GM12878 (cell line): ENCODE measurements around the gene PPP2R5B. TPM values are rescaled to one million over a fixed set of nuclear protein-coding genes. Genes with fewer than 3 reads are reported as not detected.

Experiments
- ATAC-seq: fragments of 200-7000 bp; cut with Tn5 transposase; 3 replicates; pipeline ENCODE4 v1.9.1; 2020; ENCODE audit warnings: mild to moderate bottlenecking, moderate library complexity
- BruUV-seq: library from RNA; stranded (reverse); fragments of 400-500 nt; replicated peaks from 2 replicates; lab custom pipeline; 2021; lab: Mats Ljungman, UMichigan
- CTCF ChIA-PET: fragments of 300-600 bp; sonication (Branson Sonifier 250); formaldehyde crosslinking; extraction: SDS; loops from one replicate; lab custom pipeline; 2021; ENCODE audit warnings: inconsistent platforms; lab: Yijun Ruan, JAX
- POLR2A ChIA-PET: fragments of 350-600 bp; formaldehyde crosslinking; extraction: SDS; loops from one replicate; lab custom pipeline; 2021; ENCODE audit warnings: inconsistent platforms; lab: Charles Lee
- RAD21 ChIA-PET: fragments of 300-600 bp; sonication (Branson Sonifier 250); formaldehyde crosslinking; loops from one replicate; lab custom pipeline; 2023; ENCODE audit warnings: antibody characterized with exemption; ENCODE audit not compliant: unreplicated experiment; lab: Charles Lee
- SMC1A ChIA-PET: fragments of 300-600 bp; sonication (Branson Sonifier 250); formaldehyde crosslinking; loops from one replicate; lab custom pipeline; 2023; ENCODE audit not compliant: unreplicated experiment, uncharacterized antibody; lab: Charles Lee
- DNase-seq: peaks from one replicate; pipeline ENCODE4 v3.0.0-alpha.2; 2011; ENCODE audit warnings: low read depth, low spot score
- FAIRE-seq: peaks from 3 replicates; lab custom pipeline; 2011; peaks lifted over from hg19 to GRCh38; lab: Jason Lieb, UNC
- H2AFZ ChIP-seq: 2 replicates; pipeline ENCODE4 v1.6.0; 2011; ENCODE audit warnings: low read depth, low read length, control low read depth; ENCODE audit not compliant: control insufficient read depth
- H3K27ac ChIP-seq: 2 replicates; pipeline ENCODE4 v1.5.1; 2011; ENCODE audit warnings: control low read depth; ENCODE audit not compliant: control insufficient read depth, insufficient read depth
- H3K27me3 ChIP-seq, 2 experiments: replicated peaks in 1 of 2; 2 replicates each; pipeline versions ENCODE4 v1.6.0 to v1.6.1; 2011; ENCODE audit warnings: low read length in 1 of 2; ENCODE audit not compliant: control insufficient read depth in 2 of 2, insufficient read depth in 2 of 2
- H3K36me3 ChIP-seq, 2 experiments: 2 replicates each; pipeline ENCODE4 v1.5.1; 2011; ENCODE audit warnings: low read length in 1 of 2; ENCODE audit not compliant: control insufficient read depth in 2 of 2, insufficient read depth in 2 of 2
- H3K4me1 ChIP-seq: 2 replicates; pipeline ENCODE4 v1.6.1; 2011; ENCODE audit warnings: mild to moderate bottlenecking, low read length, moderate library complexity, mixed read lengths; ENCODE audit not compliant: control insufficient read depth, insufficient read depth
- H3K4me2 ChIP-seq: 2 replicates; pipeline ENCODE4 v1.6.0; 2011; ENCODE audit warnings: control low read depth; ENCODE audit not compliant: control insufficient read depth, insufficient read depth
- H3K4me3 ChIP-seq: fragments of 200-600 bp; sonication (generic); 2 replicates; pipeline ENCODE4 v1.5.1; 2016
- H3K79me2 ChIP-seq: 2 replicates; pipeline ENCODE4 v1.6.0; 2011; ENCODE audit warnings: low read length; ENCODE audit not compliant: control insufficient read depth, insufficient read depth
- H3K9ac ChIP-seq: 2 replicates; pipeline ENCODE4 v1.8.0; 2011; ENCODE audit warnings: low read length, control low read depth, mixed read lengths; ENCODE audit not compliant: control insufficient read depth, insufficient read depth
- H3K9me3 ChIP-seq: replicated peaks from 3 replicates; pipeline ENCODE4 v1.5.1; 2011; ENCODE audit warnings: mild to moderate bottlenecking, low read length; ENCODE audit not compliant: control insufficient read depth, insufficient read depth
- H4K20me1 ChIP-seq: 2 replicates; pipeline ENCODE4 v1.6.0; 2011; ENCODE audit not compliant: control insufficient read depth, insufficient read depth
- CBX5 ChIP-seq: sonication (generic); IDR thresholded peaks from 2 replicates; pipeline ENCODE4 v1.6.1; 2016; ENCODE audit warnings: low read depth, moderate library complexity, mild to moderate bottlenecking, inconsistent platforms
- ELK1 ChIP-seq: IDR thresholded peaks from 2 replicates; pipeline ENCODE4 v1.6.1; 2012; ENCODE audit warnings: low read depth, low read length, improper control_type of control experiment
- IKZF1 ChIP-seq: fragments of 450-650 bp; conservative IDR thresholded peaks from 2 replicates; pipeline ENCODE4 v1.6.1; 2017; ENCODE audit warnings: antibody characterized with exemption, mild to moderate bottlenecking
- IRF4 ChIP-seq: IDR thresholded peaks from 2 replicates; pipeline ENCODE4 v1.6.1; 2011; ENCODE audit warnings: low read depth, low read length
- KAT2A ChIP-seq: conservative IDR thresholded peaks from 2 replicates; pipeline ENCODE4 v1.6.1; 2011; ENCODE audit warnings: low read depth, low read length; ENCODE audit not compliant: control insufficient read depth
- MEF2B ChIP-seq: fragments of 450-650 bp; IDR thresholded peaks from 2 replicates; pipeline ENCODE4 v1.6.1; 2018; ENCODE audit warnings: mild to moderate bottlenecking, moderate library complexity; ENCODE audit not compliant: partially characterized antibody, poor library complexity, severe bottlenecking
- MLLT1 ChIP-seq: fragments of 450-650 bp; IDR thresholded peaks from 2 replicates; pipeline ENCODE4 v1.6.1; 2016; ENCODE audit warnings: mild to moderate bottlenecking
- PAX5 ChIP-seq: IDR thresholded peaks from 2 replicates; pipeline ENCODE4 v1.6.1; 2011; ENCODE audit warnings: low read depth, low read length, borderline replicate concordance
- SPI1 ChIP-seq: IDR thresholded peaks from 2 replicates; pipeline ENCODE4 v1.6.1; 2011; ENCODE audit warnings: low read depth, mild to moderate bottlenecking, low read length, moderate library complexity, borderline replicate concordance; ENCODE audit not compliant: insufficient read depth
- USF1 ChIP-seq: IDR thresholded peaks from 2 replicates; pipeline ENCODE4 v1.6.1; 2011; ENCODE audit warnings: borderline replicate concordance, low read depth, mild to moderate bottlenecking, moderate library complexity, mixed read lengths, low read length; ENCODE audit not compliant: insufficient read depth; ENCODE audit errors: extremely low read length
- ZNF274 ChIP-seq: IDR thresholded peaks from one replicate; pipeline ENCODE4 v1.8.0; 2011; ENCODE audit not compliant: insufficient read length, insufficient read depth
- WGBS: methylation state at CpG from one replicate; pipeline ENCODE4 v1.1.6; 2016; ENCODE audit warnings: low lambda C conversion rate; ENCODE audit not compliant: insufficient replicate concordance, insufficient coverage; ENCODE audit errors: missing lambda C conversion rate; 5-methylcytosine and 5-hydroxymethylcytosine counted together
- in situ Hi-C: fragments of 300-500 bp; cut with MboI; formaldehyde crosslinking; loops from 9 replicates; pipeline ENCODE4 v1.14.3; 2018; ENCODE audit warnings: mixed read lengths
- intact Hi-C: fragments of 100-400 bp; cut with micrococcal nuclease; formaldehyde crosslinking; loops from one replicate; pipeline ENCODE4 v1.14.2; 2022; ENCODE audit not compliant: unreplicated experiment
- polyA plus RNA-seq, 11 experiments: library from polyadenylated mRNA; depleted of rRNA in 4 of 11; unstranded in 6 of 11; stranded (reverse) in 5 of 11; fragments of >200 nt; fragmentation: Nextera tagmentation in 4 of 11; fragmentation: Illumina TruSeq in 1 of 11; extraction: Ambion mirVana in 4 of 11; extraction: Trizol in 1 of 11; gene quantifications; 1 replicate in 1 of 11; 2 replicates in 10 of 11; pipeline versions ENCODE4 v1.2.1 to v1.2.3, GENCODE V29; 2011 to 2016; ENCODE audit warnings: inconsistent platforms in 2 of 11, missing spikeins in 2 of 11, low read depth in 1 of 11
- total RNA-seq, 4 experiments: library from RNA; depleted of rRNA in 3 of 4; stranded (reverse); fragments of >200 nt in 3 of 4; fragmentation: Illumina TruSeq in 1 of 4; extraction: Trizol in 1 of 4; gene quantifications; 2 replicates each; pipeline versions ENCODE4 v1.2.1 to v1.2.3, GENCODE V29; 2013 to 2021

The PPP2R5B gene
- total and polyA plus RNA-seq, 10 of the 15 experiments (the other 5 are each of a cell fraction or from before 2014, with no cell fraction given) = 0.08 to 6.7 (median 2.0) TPM

GRCh38 chr11:64879244-64879900 lies 45.1 kb upstream of the PPP2R5B start (continued):
- TF ChIP-seq ZNF274 = no peak
- peak; percentile 88; the same call in 1 of the 2 replicates for TF ChIP-seq IKZF1
- 0 out of 2 replicates have a peak, but pooled peaks have one; percentile 0 for TF ChIP-seq MLLT1

GRCh38 chr11:64880240-64881001 lies 44.1 kb upstream of the PPP2R5B start:
- POLR2A ChIA-PET = interaction anchor here (0.6 to 19.9 kb wide), 6 partner anchors 22 to 1042 kb away, joined by 3 to 620 read pairs (median 3); partner anchors contain the start of genes MRPL49, PRDX5 and SF1
- 28% methylated on average over 14 of the region's 14 CpGs for WGBS
- Histone ChIP-seq H3K79me2 (peaks cover 40% of the 10 kb centered on the region), H3K4me1 (peaks cover 22% of the 10 kb centered on the region), H3K27ac (peak overlapping the region; percentile 97), H2AFZ (peak overlapping the region; percentile 20), H3K4me3 (peak overlapping the region; percentile 96; the same call in 1 of the 2 replicates), H3K27me3 (no peaks in the 10 kb centered on the region), H3K36me3 (no peaks in the 10 kb centered on the region; a peak in 1 of 4 replicates), H3K4me2 (peak overlapping the region; percentile 98), H3K9ac (peak overlapping the region; percentile 25), H3K9me3 (no peaks in the 10 kb centered on the region), H4K20me1 (peaks cover 3% of the 10 kb centered on the region; the same call in 1 of the 2 replicates)
- DNase-seq (no peak), ATAC-seq (no peak), FAIRE-seq (peak; percentile 73)
- SMC1A ChIA-PET = interaction anchor here (1.0 to 11.5 kb wide), 4 partner anchors 11 to 30 kb away, joined by 4 to 227 read pairs (median 115); no protein-coding TSS in a partner anchor
- intact Hi-C loops = no loop called here
- RAD21 ChIA-PET = interaction anchor here (12.3 to 12.5 kb wide), 2 partner anchors 18 to 30 kb away, joined by 217 to 253 read pairs; no protein-coding TSS in a partner anchor
- BruUV-seq = no TSS peak
- CTCF ChIA-PET = interaction anchor here (0.8 to 30.0 kb wide), 5 partner anchors 8 to 118 kb away, joined by 3 to 1208 read pairs (median 27); partner anchors contain the start of gene CDC42BPG
- in situ Hi-C loops = no loop called here
- TF ChIP-seq MLLT1 (no peak), CBX5 (no peak), MEF2B (no peak), ELK1 (no peak), IRF4 (no peak), PAX5 (no peak), USF1 (peak; percentile 74), SPI1 (no peak), KAT2A (no peak)
